ENCODE data around the gene CCDC190. TPM values are rescaled to one million over a fixed set of nuclear protein-coding genes. Genes with fewer than 3 reads are reported as not detected.

CCDC190 gene
- total RNA-seq, 1 experiment from 2014 or later, result not detected

Other genes with a start within 250 kb of the CCDC190 start
- gene DDR2, start 228.7 kb downstream of the CCDC190 start, total RNA-seq (2021), result 0.05 and 0.35 TPM in 2 replicates
- gene HSD17B7, start 70.5 kb downstream of the CCDC190 start, total RNA-seq (2021), result 25.7 and 32.0 TPM in 2 replicates
- not detected in 2 replicates for gene RGS4, start 208.2 kb upstream of the CCDC190 start, total RNA-seq (2021)

Measured in PC-9 (cell line).